Stomach (tissue), 9 donors: ENCODE data around the gene UBQLN4. TPM values are rescaled to one million over a fixed set of nuclear protein-coding genes. Genes with fewer than 3 reads are reported as not detected.

ENCODE experiments used
- DNase-seq, 2 donors: peaks; one replicate each; pipeline versions ENCODE4 v3.0.0 to v3.0.0-alpha.2; 2013 to 2019
- H3K27ac ChIP-seq, 5 donors: fragments of 200-600 bp in 4 of 5; sonication (generic) in 4 of 5; one replicate each; pipeline ENCODE4 v1.5.1; 2013 to 2019; ENCODE audit warnings: mild to moderate bottlenecking in 1 of 5, moderate library complexity in 1 of 5
- H3K27me3 ChIP-seq, 3 donors: fragments of 200-600 bp; sonication (generic); one replicate each; pipeline ENCODE4 v1.5.1; 2017 to 2019; ENCODE audit warnings: mixed run types in 1 of 3
- H3K36me3 ChIP-seq, 4 donors: fragments of 200-600 bp; sonication (generic); 1 replicate in 3 of 4; 2 replicates in 1 of 4; pipeline ENCODE4 v1.5.1; 2016 to 2019
- H3K4me1 ChIP-seq, 4 donors: fragments of 200-600 bp; sonication (generic); one replicate each; pipeline ENCODE4 v1.5.1; 2016 to 2019
- H3K4me3 ChIP-seq, 4 donors: fragments of 200-600 bp; sonication (generic) in 3 of 4; one replicate each; pipeline ENCODE4 v1.5.1; 2016 to 2019; ENCODE audit warnings: mild to moderate bottlenecking in 1 of 4
- H3K9me3 ChIP-seq, 4 donors: fragments of 200-600 bp; sonication (generic); one replicate each; pipeline ENCODE4 v1.5.1; 2016 to 2019
- CTCF ChIP-seq, 7 experiments: fragments of 450-650 bp in 4 of 7; fragments of 200-600 bp in 3 of 7; sonication (generic) in 3 of 7; IDR thresholded peaks; one replicate each; pipeline ENCODE4 v1.5.1; 2016 to 2019; ENCODE audit warnings: antibody characterized with exemption in 7 of 7, control low read depth in 2 of 7, mild to moderate bottlenecking in 1 of 7
- EP300 ChIP-seq: sonication (generic); formaldehyde crosslinking; IDR thresholded peaks from one replicate; pipeline ENCODE4 v1.6.1; 2017; ENCODE audit warnings: antibody characterized with exemption
- POLR2A ChIP-seq, 4 donors: fragments of 450-650 bp; IDR thresholded peaks; one replicate each; pipeline ENCODE4 v1.6.1; 2016; ENCODE audit warnings: antibody characterized with exemption in 4 of 4, control low read depth in 2 of 4, mild to moderate bottlenecking in 1 of 4, moderate library complexity in 1 of 4
- POLR2AphosphoS5 ChIP-seq, 3 donors: sonication (generic); formaldehyde crosslinking; IDR thresholded peaks; one replicate each; pipeline ENCODE4 v1.6.1; 2016; ENCODE audit warnings: antibody characterized with exemption in 3 of 3
- WGBS, 5 donors: extraction: QIAGEN DNeasy Blood & Tissue Kit in 3 of 5; methylation state at CpG; one replicate each; pipeline versions ENCODE4 v1.1.5 to v1.1.7; 2013 to 2018; 5-methylcytosine and 5-hydroxymethylcytosine counted together
- intact Hi-C: fragments of 100-400 bp; cut with DNase I; formaldehyde crosslinking; loops from one replicate; pipeline ENCODE4 v1.15.1; 2023; ENCODE audit warnings: low total_unique reads
- polyA plus RNA-seq, 3 donors: library from polyadenylated mRNA; stranded (reverse); fragments of 200-250 nt; gene quantifications; one replicate each; pipeline ENCODE4 v1.2.3, GENCODE V29; 2013
- total RNA-seq, 5 donors: library from RNA; depleted of rRNA; stranded (reverse); fragments of >200 nt; gene quantifications; one replicate each; pipeline versions ENCODE4 v1.1.0 to v1.2.3, GENCODE V29; 2014 to 2016
- donor health status: healthy with polysubstance abuse.
- donor health status: Bipolar disorder and iron deficiency.
- donor health status: healthy.

Gene UBQLN4
- total and polyA plus RNA-seq, 8 donors, result 6.4 to 41.1 (median 18.9) TPM

GRCh38 chr1:156096640-156097391 lies 43.2 kb upstream of the UBQLN4 start:
- Histone ChIP-seq H3K9me3 (no peaks in the 10 kb centered on the region), H3K4me3 (no peak overlapping the region), H3K36me3 (no peaks in the 10 kb centered on the region), H3K4me1 (peaks cover 10 to 41% (median 22%) of the 10 kb centered on the region in 4 donors), H3K27me3 (no peaks in the 10 kb centered on the region), H3K27ac (peak overlapping the region in 4 of 5 donors; percentile 70 to 80 (median 74))
- intact Hi-C loops, result loop anchor here (5.0 kb wide), 1 partner anchor 35 kb away; no protein-coding TSS in a partner anchor
- peak in 6 of 7 experiments; percentile 77 to 96 (median 91) for TF ChIP-seq CTCF (IDR thresholded peaks at IDR 0.05)
- TF ChIP-seq POLR2AphosphoS5 (IDR thresholded peaks at IDR 0.05), result peak; percentile 38 to 82 (median 57)
- no peak for TF ChIP-seq POLR2A (IDR thresholded peaks at IDR 0.05)
- no peak for TF ChIP-seq EP300
- peak; percentile 92 to 95 for DNase-seq
- WGBS, 5 donors, result 19 to 30% (median 29%) methylated on average over 14 of the region's 14 CpGs

GRCh38 chr1:156095906-156096508 lies 42.4 kb upstream of the UBQLN4 start:
- no peak for DNase-seq
- Histone ChIP-seq H3K27ac (peak overlapping the region in 4 of 5 donors; percentile 70 to 80 (median 74)), H3K4me1 (peaks cover 10 to 34% (median 21%) of the 10 kb centered on the region in 4 donors), H3K4me3 (no peak overlapping the region), H3K27me3 (no peaks in the 10 kb centered on the region), H3K9me3 (no peaks in the 10 kb centered on the region), H3K36me3 (no peaks in the 10 kb centered on the region)
- TF ChIP-seq POLR2A (IDR thresholded peaks at IDR 0.05) (no peak), EP300 (no peak), POLR2AphosphoS5 (IDR thresholded peaks at IDR 0.05) (no peak), CTCF (IDR thresholded peaks at IDR 0.05) (no peak)
- 68 to 87% (median 81%) methylated on average over 3 of the region's 3 CpGs for WGBS, 5 donors
- intact Hi-C loops, result loop anchor here (5.0 kb wide), 1 partner anchor 36 kb away; no protein-coding TSS in a partner anchor

GRCh38 chr1:156091610-156092009 lies 38.0 kb upstream of the UBQLN4 start:
- TF ChIP-seq POLR2A (IDR thresholded peaks at IDR 0.05) (no peak), CTCF (IDR thresholded peaks at IDR 0.05) (no peak), EP300 (no peak), POLR2AphosphoS5 (IDR thresholded peaks at IDR 0.05) (no peak)
- Histone ChIP-seq H3K9me3 (no peaks in the 10 kb centered on the region), H3K36me3 (no peaks in the 10 kb centered on the region), H3K27ac (no peak overlapping the region), H3K4me3 (no peak overlapping the region), H3K27me3 (no peaks in the 10 kb centered on the region), H3K4me1 (peaks cover 5 to 21% (median 12%) of the 10 kb centered on the region in 4 donors)
- intact Hi-C loops, result loop anchor here (5.0 kb wide), 1 partner anchor 136 kb away; no protein-coding TSS in a partner anchor
- DNase-seq, result no peak
- whole genome bisulfite sequencing, 5 donors, result 73 to 80% (median 75%) methylated on average over 2 of the region's 2 CpGs

- Histone ChIP-seq H3K27me3 (no peaks in the 10 kb centered on the region), H3K9me3 (no peaks in the 10 kb centered on the region), H3K4me1 (peaks cover 0 to 20% (median 5%) of the 10 kb centered on the region in 4 donors), H3K4me3 (no peak overlapping the region), H3K36me3 (no peaks in the 10 kb centered on the region), H3K27ac (no peak overlapping the region)
- 36 to 55% (median 41%) methylated on average over 4 to 14 of the region's 14 CpGs for WGBS, 5 donors
- TF ChIP-seq POLR2A (IDR thresholded peaks at IDR 0.05) (no peak), CTCF (IDR thresholded peaks at IDR 0.05) (peak in 5 of 7 experiments; percentile 59 to 90 (median 86)), POLR2AphosphoS5 (IDR thresholded peaks at IDR 0.05) (peak in 1 of 3 donors; percentile 58), EP300 (no peak)
- intact Hi-C loops, result loop anchor here (5.0 kb wide), 1 partner anchor 136 kb away; no protein-coding TSS in a partner anchor
- DNase-seq, result peak; percentile 94 to 95
These were observed 37.2 kb upstream of the UBQLN4 start for GRCh38 chr1:156090840-156091188.
